ENCODE results near the gene ANKRD16. TPM values are rescaled to one million over a fixed set of nuclear protein-coding genes. Genes with fewer than 3 reads are reported as not detected.
"Not testable (repeated sequence)": the region's sequence is repeated elsewhere in the genome, so short reads cannot be mapped to it uniquely, and the experiment has no call there.

Gene ANKRD16
- total and polyA plus RNA-seq, 4 donors, result 10.1 to 15.5 (median 12.9) TPM

DNA sequence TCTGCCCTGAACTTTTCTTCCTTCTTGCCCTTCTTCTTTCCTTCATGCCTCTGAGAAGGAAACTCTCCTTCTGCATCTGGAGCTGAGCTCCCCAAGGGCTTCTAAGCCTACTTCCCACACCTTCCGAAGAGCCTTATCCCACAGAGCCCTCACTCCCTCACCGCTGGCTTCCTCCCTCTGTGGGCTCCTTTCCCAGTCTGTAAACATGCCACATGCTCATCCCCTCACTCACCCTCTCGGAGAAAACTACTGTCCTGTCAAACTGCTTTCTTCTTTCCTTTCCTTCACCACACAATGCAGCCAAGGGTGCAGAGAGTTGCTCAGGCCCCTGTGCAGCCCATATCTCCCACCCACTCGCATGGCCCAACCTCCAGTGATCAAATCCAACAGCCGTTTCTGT lies 18.1 kb downstream of the ANKRD16 start:
- H3K4me3 ChIP-seq (ENCODE audit: low read depth, low read length), result no peak overlapping the region
- no peak overlapping the region for H3K27ac ChIP-seq (ENCODE audit: low read depth, low read length)
- H3K27me3 ChIP-seq (ENCODE audit: control insufficient read depth, insufficient read depth, low read length), result no peaks in the 10 kb centered on the region
- no peaks in the 10 kb centered on the region for H3K9me3 ChIP-seq (ENCODE audit: control insufficient read depth, insufficient read depth, low read length)
- no peak for DNase-seq (ENCODE audit: low read depth in 4 of 6, low spot score in 6 of 6)
- H3K36me3 ChIP-seq (ENCODE audit: control insufficient read depth, insufficient read depth, low read length), result peaks cover 23% of the 10 kb centered on the region
- 78% methylated on average over 5 of the region's 5 CpGs for WGBS (ENCODE audit: insufficient coverage)
- no peaks in the 10 kb centered on the region for H3K4me1 ChIP-seq (ENCODE audit: control insufficient read depth, insufficient read depth, low read length)

DNA sequence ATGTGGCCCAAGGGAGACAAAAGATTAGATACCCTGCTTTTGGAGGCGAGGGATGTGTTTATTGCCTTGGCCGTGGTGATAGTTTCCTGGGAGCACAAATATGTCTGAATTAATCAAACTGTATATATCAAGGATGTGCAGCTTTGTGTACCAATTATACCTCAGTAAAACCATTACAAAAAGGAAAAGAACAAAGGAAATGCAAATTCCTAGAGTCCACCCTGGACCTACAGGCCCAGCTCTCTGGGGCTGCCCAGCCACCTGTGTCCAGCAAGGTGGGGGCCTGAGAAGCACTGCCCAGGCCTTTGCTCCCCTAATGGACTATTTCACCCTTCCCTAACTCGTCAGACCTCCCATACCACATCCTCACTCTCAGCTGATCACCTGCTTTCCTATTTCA lies 20.5 kb downstream of the ANKRD16 start:
- H3K9me3 ChIP-seq (ENCODE audit: control insufficient read depth, insufficient read depth, low read length), result no peaks in the 10 kb centered on the region
- 83% methylated on average over 1 of the region's 3 CpGs for WGBS (ENCODE audit: insufficient coverage)
- H3K4me3 ChIP-seq (ENCODE audit: low read depth, low read length), result no peak overlapping the region
- H3K27ac ChIP-seq (ENCODE audit: low read depth, low read length), result no peak overlapping the region
- H3K4me1 ChIP-seq (ENCODE audit: control insufficient read depth, insufficient read depth, low read length), result no peaks in the 10 kb centered on the region
- H3K36me3 ChIP-seq (ENCODE audit: control insufficient read depth, insufficient read depth, low read length), result peaks cover 7% of the 10 kb centered on the region
- DNase-seq (ENCODE audit: low read depth in 4 of 6, low spot score in 6 of 6), result no peak
- no peaks in the 10 kb centered on the region for H3K27me3 ChIP-seq (ENCODE audit: control insufficient read depth, insufficient read depth, low read length)

DNA sequence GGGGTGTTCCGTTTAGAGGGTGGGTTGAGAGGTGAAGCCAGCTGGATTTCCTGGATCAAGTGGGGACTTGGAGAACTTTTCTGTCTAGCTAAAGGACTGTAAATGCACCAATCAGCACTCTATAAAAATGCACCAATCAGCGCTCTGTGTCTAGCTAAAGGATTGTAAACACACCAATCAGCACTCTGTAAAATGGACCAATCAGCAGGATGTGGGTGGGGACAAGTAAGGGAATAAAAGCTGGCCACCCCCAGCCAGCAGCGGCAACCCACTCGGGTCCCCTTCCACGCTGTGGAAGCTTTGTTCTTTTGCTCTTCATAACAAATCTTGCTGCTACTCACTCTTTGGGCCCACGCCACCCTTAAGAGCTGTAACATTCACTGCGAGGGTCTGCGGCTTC lies 21.3 kb downstream of the ANKRD16 start:
- H3K4me1 ChIP-seq (ENCODE audit: control insufficient read depth, insufficient read depth, low read length); H3K4me3 ChIP-seq (ENCODE audit: low read depth, low read length); H3K36me3 ChIP-seq (ENCODE audit: control insufficient read depth, insufficient read depth, low read length); DNase-seq (ENCODE audit: low read depth in 4 of 6, low spot score in 6 of 6); H3K9me3 ChIP-seq (ENCODE audit: control insufficient read depth, insufficient read depth, low read length); H3K27ac ChIP-seq (ENCODE audit: low read depth, low read length); H3K27me3 ChIP-seq (ENCODE audit: control insufficient read depth, insufficient read depth, low read length): not testable (repeated sequence)
- 87% methylated on average over 6 of the region's 8 CpGs for WGBS (ENCODE audit: insufficient coverage)

DNA sequence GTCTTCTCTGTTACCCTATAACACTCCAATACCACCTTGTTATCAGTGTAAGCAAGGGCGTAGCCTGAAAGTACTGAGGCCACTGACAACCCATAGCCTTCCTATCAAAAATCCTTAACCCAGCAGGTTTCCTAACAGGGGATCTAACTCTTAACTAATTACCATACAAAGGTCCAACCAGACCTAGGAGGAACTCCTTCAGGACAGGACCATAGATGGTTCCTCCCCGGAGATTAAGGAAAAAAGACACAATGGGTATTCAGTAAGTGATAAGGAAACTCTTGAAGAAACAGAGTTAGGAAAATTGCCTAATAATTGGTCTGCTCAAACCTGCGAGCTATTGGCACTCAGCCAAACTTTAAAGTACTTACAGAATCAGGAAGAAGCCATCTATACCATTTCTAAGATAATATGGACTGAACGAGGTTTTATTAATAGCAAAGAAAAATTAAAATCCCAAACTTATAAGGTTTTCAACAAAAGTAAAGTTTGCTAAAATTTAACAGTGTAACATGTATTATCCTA lies 22.5 kb downstream of the ANKRD16 start:
- 100% methylated on average over 1 of the region's 4 CpGs for WGBS (ENCODE audit: insufficient coverage)
- H3K27ac ChIP-seq (ENCODE audit: low read depth, low read length); H3K4me1 ChIP-seq (ENCODE audit: control insufficient read depth, insufficient read depth, low read length); DNase-seq (ENCODE audit: low read depth in 4 of 6, low spot score in 6 of 6); H3K4me3 ChIP-seq (ENCODE audit: low read depth, low read length); H3K27me3 ChIP-seq (ENCODE audit: control insufficient read depth, insufficient read depth, low read length); H3K36me3 ChIP-seq (ENCODE audit: control insufficient read depth, insufficient read depth, low read length); H3K9me3 ChIP-seq (ENCODE audit: control insufficient read depth, insufficient read depth, low read length): not testable (repeated sequence)

DNA sequence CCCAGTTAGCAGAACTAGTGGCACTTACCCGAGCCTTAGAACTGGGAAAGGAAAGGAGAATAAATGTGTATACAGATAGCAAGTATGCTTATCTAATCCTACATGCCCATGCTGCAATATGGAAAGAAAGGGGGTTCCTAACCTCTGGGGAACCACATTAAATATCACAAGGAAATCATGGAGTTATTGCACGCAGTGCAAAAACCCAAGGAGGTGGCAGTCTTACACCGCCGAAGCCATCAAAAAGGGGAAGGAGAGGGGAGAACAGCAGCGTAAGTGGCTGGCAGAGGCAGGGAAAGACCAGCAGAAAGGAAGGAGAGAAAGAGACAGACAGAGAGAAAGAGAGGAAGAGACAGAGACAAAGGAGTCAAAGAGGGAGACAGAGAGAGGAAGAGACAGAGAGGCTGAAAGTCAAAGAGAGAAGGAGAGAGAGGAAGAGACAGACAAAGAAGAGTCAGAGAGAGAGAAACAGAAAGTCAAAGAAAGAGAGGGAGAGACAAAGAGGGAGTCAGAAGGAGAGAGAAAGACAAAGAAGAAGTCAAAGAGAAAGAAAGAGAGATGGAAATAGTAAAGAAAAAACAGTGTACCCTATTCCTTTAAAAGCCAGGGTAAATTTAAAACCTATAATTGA lies 23.1 kb downstream of the ANKRD16 start:
- not testable (repeated sequence) for H3K27ac ChIP-seq (ENCODE audit: low read depth, low read length); H3K4me3 ChIP-seq (ENCODE audit: low read depth, low read length); H3K36me3 ChIP-seq (ENCODE audit: control insufficient read depth, insufficient read depth, low read length); H3K9me3 ChIP-seq (ENCODE audit: control insufficient read depth, insufficient read depth, low read length); DNase-seq (ENCODE audit: low read depth in 4 of 6, low spot score in 6 of 6); H3K27me3 ChIP-seq (ENCODE audit: control insufficient read depth, insufficient read depth, low read length); H3K4me1 ChIP-seq (ENCODE audit: control insufficient read depth, insufficient read depth, low read length)
- 87% methylated on average over 3 of the region's 5 CpGs for WGBS (ENCODE audit: insufficient coverage)

DNA sequence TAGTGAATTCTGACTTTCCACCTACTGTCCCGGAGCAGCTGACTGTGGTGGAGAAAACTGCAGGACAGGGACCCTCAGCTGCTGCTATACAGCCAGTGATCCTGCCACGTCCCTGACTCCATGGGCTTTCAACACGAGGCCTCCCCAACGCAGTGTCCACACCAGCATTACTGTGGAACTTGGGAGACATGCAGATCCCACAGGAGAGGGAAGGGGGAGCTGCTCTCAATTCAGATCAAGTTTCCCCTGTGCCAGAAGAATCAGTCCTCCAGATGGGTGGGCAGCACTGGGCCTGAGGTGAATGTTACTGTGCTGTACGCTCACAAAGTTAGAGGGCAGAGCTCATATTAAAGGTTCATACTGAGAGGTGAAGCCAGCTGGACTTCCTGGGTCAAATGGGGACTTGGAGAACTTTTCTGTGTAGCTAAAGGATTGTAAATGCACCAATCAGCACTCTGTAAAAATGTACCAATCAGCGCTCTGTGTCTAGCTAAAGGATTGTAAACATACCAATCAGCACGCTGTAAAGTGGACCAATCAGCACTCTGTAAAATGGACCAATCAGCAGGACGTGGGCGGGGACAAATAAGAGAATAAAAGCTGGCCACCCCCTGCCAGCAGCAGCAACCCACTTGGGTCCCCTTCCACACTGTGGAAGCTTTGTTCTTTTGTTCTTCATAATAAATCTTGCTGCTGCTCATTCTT lies 26.6 kb downstream of the ANKRD16 start:
- H3K27me3 ChIP-seq (ENCODE audit: control insufficient read depth, insufficient read depth, low read length); DNase-seq (ENCODE audit: low read depth in 4 of 6, low spot score in 6 of 6); H3K4me3 ChIP-seq (ENCODE audit: low read depth, low read length); H3K27ac ChIP-seq (ENCODE audit: low read depth, low read length); H3K4me1 ChIP-seq (ENCODE audit: control insufficient read depth, insufficient read depth, low read length); H3K36me3 ChIP-seq (ENCODE audit: control insufficient read depth, insufficient read depth, low read length); H3K9me3 ChIP-seq (ENCODE audit: control insufficient read depth, insufficient read depth, low read length): not testable (repeated sequence)
- 93% methylated on average over 6 of the region's 9 CpGs for WGBS (ENCODE audit: insufficient coverage)

DNA sequence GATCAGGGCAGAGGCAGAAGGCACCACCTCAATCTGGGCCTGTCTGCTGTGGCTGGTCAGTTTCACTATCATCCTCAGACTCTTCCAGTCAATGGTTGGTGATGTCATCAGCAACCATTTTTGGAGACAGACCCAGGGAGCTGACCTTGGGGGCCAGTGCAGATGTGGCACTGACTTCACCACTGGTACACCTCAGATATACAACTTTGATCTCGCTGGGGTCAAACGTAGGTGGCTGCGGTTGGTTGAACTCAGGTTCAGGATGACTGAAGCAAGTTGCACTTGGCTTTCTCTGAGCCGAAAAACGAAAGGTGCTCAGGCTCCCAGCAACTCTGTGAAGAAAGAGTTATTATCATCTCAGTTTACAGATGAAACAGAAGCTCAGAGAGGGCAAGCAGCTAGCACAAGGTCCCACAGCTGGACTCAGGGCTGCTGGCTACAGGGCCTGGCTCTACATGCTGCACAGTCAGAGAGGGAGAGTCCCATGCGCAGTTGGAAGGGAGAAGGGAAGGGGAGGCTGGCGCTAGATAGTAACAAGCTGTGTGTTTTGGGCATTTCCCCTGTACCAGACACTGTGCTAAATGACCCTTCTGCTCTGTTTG lies 27.2 kb downstream of the ANKRD16 start:
- H3K9me3 ChIP-seq (ENCODE audit: control insufficient read depth, insufficient read depth, low read length), result no peaks in the 10 kb centered on the region
- H3K27me3 ChIP-seq (ENCODE audit: control insufficient read depth, insufficient read depth, low read length), result no peaks in the 10 kb centered on the region
- no peaks in the 10 kb centered on the region for H3K36me3 ChIP-seq (ENCODE audit: control insufficient read depth, insufficient read depth, low read length)
- H3K4me1 ChIP-seq (ENCODE audit: control insufficient read depth, insufficient read depth, low read length), result no peaks in the 10 kb centered on the region
- WGBS (ENCODE audit: insufficient coverage), result 97% methylated on average over 6 of the region's 7 CpGs
- H3K27ac ChIP-seq (ENCODE audit: low read depth, low read length), result no peak overlapping the region
- no peak overlapping the region for H3K4me3 ChIP-seq (ENCODE audit: low read depth, low read length)
- no peak for DNase-seq (ENCODE audit: low read depth in 4 of 6, low spot score in 6 of 6)

DNA sequence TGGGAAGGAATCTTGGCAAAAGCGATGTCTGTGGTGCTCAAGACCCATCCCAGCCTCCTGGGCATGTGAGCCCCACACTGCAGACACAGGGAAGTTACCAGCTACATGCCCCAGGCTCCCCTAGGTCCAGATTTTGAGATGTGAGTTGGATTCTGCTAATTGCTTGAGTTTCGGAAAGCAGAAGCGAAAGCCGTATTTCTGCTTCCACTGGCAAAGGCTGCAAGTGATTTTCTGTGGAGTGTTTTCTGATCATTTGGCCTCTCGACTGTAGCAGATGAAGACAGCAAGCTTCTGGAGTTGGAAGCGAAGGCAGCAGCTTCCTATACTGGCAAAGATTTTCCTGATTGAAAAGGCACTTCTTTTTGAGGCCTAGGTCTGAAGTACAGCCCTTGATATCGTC lies 29.6 kb downstream of the ANKRD16 start:
- Histone ChIP-seq H3K36me3 (ENCODE audit: control insufficient read depth, insufficient read depth, low read length) (no peaks in the 10 kb centered on the region), H3K27ac (ENCODE audit: low read depth, low read length) (no peak overlapping the region), H3K4me3 (ENCODE audit: low read depth, low read length) (no peak overlapping the region), H3K27me3 (ENCODE audit: control insufficient read depth, insufficient read depth, low read length) (no peaks in the 10 kb centered on the region), H3K4me1 (ENCODE audit: control insufficient read depth, insufficient read depth, low read length) (no peaks in the 10 kb centered on the region), H3K9me3 (ENCODE audit: control insufficient read depth, insufficient read depth, low read length) (no peaks in the 10 kb centered on the region)
- 89% methylated on average over 7 of the region's 7 CpGs for WGBS (ENCODE audit: insufficient coverage)
- DNase-seq (ENCODE audit: low read depth in 4 of 6, low spot score in 6 of 6), result peak in 1 of 6 donors; percentile 48

DNA sequence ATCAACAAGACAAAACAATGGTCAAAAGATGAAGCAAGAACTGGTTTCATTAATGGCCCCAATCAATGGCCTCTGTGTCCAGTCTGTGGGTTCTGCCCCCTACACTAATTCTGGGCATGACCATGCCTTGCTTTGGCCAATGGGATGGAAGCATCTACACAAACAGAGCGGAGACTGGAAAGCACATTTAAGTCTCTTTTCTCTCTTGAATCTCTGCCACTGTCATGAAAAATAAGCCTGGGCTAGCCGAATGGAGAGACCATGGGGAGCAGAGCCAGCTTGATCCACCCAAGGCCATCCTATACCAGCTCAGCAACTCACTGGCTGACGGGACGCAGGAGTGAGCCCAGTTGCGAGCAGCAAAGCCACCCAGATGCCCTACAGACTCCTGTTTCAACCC lies 30.9 kb downstream of the ANKRD16 start:
- 86% methylated on average over 1 of the region's 5 CpGs for WGBS (ENCODE audit: insufficient coverage)
- Histone ChIP-seq H3K36me3 (ENCODE audit: control insufficient read depth, insufficient read depth, low read length) (no peaks in the 10 kb centered on the region), H3K27ac (ENCODE audit: low read depth, low read length) (peak overlapping the region; percentile 75), H3K9me3 (ENCODE audit: control insufficient read depth, insufficient read depth, low read length) (no peaks in the 10 kb centered on the region), H3K27me3 (ENCODE audit: control insufficient read depth, insufficient read depth, low read length) (no peaks in the 10 kb centered on the region), H3K4me3 (ENCODE audit: low read depth, low read length) (no peak overlapping the region), H3K4me1 (ENCODE audit: control insufficient read depth, insufficient read depth, low read length) (no peaks in the 10 kb centered on the region)
- peak in 1 of 6 donors; percentile 13 for DNase-seq (ENCODE audit: low read depth in 4 of 6, low spot score in 6 of 6)

DNA sequence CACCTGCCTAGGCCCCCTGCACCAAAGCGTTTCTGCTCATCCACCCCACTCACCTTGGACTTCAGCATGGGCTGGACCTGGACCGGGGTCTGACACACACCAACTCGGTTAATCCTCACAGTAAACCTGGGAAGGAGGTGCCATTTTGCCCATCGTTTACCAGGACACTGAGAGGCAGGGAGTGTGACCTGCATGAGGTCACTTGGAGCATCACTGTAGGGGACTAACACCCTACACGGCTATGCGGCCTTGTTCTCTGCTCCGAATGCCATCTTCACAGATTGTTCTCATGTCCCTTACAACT lies 33.0 kb downstream of the ANKRD16 start:
- no peak overlapping the region for H3K4me3 ChIP-seq (ENCODE audit: low read depth, low read length)
- H3K27ac ChIP-seq (ENCODE audit: low read depth, low read length), result no peak overlapping the region
- H3K9me3 ChIP-seq (ENCODE audit: control insufficient read depth, insufficient read depth, low read length), result no peaks in the 10 kb centered on the region
- no peaks in the 10 kb centered on the region for H3K4me1 ChIP-seq (ENCODE audit: control insufficient read depth, insufficient read depth, low read length)
- 84% methylated on average over 6 of the region's 7 CpGs for WGBS (ENCODE audit: insufficient coverage)
- no peaks in the 10 kb centered on the region for H3K27me3 ChIP-seq (ENCODE audit: control insufficient read depth, insufficient read depth, low read length)
- H3K36me3 ChIP-seq (ENCODE audit: control insufficient read depth, insufficient read depth, low read length), result no peaks in the 10 kb centered on the region
- DNase-seq (ENCODE audit: low read depth in 4 of 6, low spot score in 6 of 6), result no peak

All from spinal cord (tissue), 10 donors.